ENCODE data around the gene AQP7. TPM values are rescaled to one million over a fixed set of nuclear protein-coding genes. Genes with fewer than 3 reads are reported as not detected.
A peak's percentile ranks its signal among the peaks of the same experiment; 100 is the strongest.
"Not testable (repeated sequence)": the region's sequence is repeated elsewhere in the genome, so short reads cannot be mapped to it uniquely, and the experiment has no call there.

AQP7 gene
- polyA plus RNA-seq, 3 donors from 2014 or later, result not detected

DNA sequence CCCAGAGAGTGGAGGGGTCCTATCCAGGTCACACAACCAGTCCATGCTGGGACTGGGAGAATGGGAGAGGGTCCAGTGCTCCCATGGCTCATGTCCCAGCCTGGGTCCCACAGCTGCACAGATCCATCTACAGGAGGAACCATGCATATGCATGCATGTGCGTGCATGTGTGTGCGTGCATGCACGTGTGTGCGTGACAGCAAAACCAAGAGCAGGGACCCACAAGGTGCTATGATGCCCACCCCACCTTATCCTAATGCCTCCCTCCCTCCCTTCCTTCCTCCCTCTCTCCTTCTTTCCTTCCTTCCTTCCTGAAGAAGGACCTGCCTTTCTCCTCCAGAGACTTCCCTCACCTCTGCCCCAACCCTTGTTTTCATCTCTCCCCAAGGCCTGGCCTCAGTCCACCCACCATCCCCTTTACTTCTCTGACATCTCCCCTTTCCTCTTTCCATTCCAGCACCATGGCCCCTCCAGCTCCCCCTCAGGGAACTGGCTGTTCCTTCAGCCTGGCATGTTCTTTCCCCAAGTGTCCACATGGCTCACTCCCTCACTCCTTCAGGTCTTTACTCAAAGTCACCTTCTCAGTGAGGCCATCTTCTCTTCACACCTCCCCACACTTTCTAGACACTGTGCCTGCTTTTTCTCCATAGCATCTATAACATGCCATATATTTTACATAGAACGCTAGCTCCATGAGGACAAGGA, 21.8 kb downstream of the AQP7 start:
- no peaks in the 10 kb centered on the region for H3K9me3 Mint-ChIP-seq
- no peaks in the 10 kb centered on the region for H3K4me1 Mint-ChIP-seq
- H3K36me3 Mint-ChIP-seq, result no peaks in the 10 kb centered on the region
- no peak for DNase-seq
- peaks cover 0 to 4% (median 4%) of the 10 kb centered on the region in 3 donors for H3K27me3 Mint-ChIP-seq (ENCODE audit: low read depth in 3 of 3)
- no peak overlapping the region for H3K4me3 Mint-ChIP-seq
- H3K27ac Mint-ChIP-seq, result no peak overlapping the region

DNA sequence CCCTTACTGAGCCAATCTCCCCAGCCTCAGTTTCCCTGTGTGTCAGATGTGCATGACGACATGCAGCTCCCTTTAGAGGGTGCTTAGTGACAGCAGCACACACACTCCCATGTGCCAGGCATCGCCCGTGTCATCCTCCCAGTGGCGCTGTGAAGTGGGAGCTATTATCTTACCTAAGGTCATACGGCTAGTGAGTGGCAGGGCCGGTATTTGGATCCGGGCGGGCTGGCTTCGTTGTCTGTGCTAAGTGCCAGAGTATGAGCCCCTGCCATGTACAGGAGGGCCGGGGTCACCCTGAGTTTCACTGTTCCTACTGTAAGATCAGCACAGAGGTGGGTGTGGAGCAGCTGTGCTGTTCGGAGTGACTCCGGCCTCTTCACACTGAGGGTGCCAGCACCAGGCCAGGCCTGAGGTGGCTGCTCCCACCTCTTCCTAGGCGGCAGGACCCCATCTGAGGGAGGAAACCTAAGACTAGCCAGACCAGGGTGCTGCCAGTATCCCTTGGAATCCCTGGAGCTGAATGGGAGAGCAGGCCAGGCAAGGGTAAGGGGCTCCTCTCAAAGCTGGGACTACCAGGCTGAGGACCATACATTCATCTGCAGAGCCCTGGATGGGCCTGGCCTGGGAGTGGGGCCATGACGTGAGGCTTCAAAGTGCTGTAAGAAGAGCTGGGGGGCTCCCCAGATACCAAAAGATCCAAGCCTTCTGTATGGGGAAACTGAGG, 22.5 kb downstream of the AQP7 start:
- Mint-ChIP-seq H3K4me3 (no peak overlapping the region), H3K27ac (peak overlapping the region in 1 of 6 donors; percentile 18), H3K4me1 (peaks cover 5 to 7% of the 10 kb centered on the region in 2 donors), H3K36me3 (no peaks in the 10 kb centered on the region), H3K9me3 (no peaks in the 10 kb centered on the region), H3K27me3 (ENCODE audit: low read depth in 3 of 3) (peaks cover 0 to 4% (median 4%) of the 10 kb centered on the region in 3 donors)
- DNase-seq, result no peak

- H3K4me1 Mint-ChIP-seq, result peaks cover 6 to 9% of the 10 kb centered on the region in 2 donors
- H3K4me3 Mint-ChIP-seq, result no peak overlapping the region
- peaks cover 0 to 4% (median 4%) of the 10 kb centered on the region in 3 donors for H3K27me3 Mint-ChIP-seq (ENCODE audit: low read depth in 3 of 3)
- no peak for DNase-seq
- no peak overlapping the region for H3K27ac Mint-ChIP-seq
- H3K9me3 Mint-ChIP-seq, result no peaks in the 10 kb centered on the region
- no peaks in the 10 kb centered on the region for H3K36me3 Mint-ChIP-seq
Measured at GRCh38 chr9:33378121-33378795, 24.1 kb downstream of the AQP7 start.

GRCh38 chr9:33377089-33377715, 25.2 kb downstream of the AQP7 start:
- H3K36me3 Mint-ChIP-seq, result peaks cover 0 to 4% (median 0%) of the 10 kb centered on the region in 3 donors
- H3K4me3 Mint-ChIP-seq, result no peak overlapping the region
- DNase-seq, result no peak
- peaks cover 0 to 4% (median 2%) of the 10 kb centered on the region in 3 donors for H3K27me3 Mint-ChIP-seq (ENCODE audit: low read depth in 3 of 3)
- peak overlapping the region in 2 of 6 donors; percentile 60 to 65 for H3K27ac Mint-ChIP-seq
- no peaks in the 10 kb centered on the region for H3K9me3 Mint-ChIP-seq
- peaks cover 6 to 9% of the 10 kb centered on the region in 2 donors for H3K4me1 Mint-ChIP-seq

- Mint-ChIP-seq H3K9me3 (no peaks in the 10 kb centered on the region), H3K36me3 (peaks cover under 1 to 13% (median 6%) of the 10 kb centered on the region in 3 donors), H3K4me3 (no peak overlapping the region), H3K27ac (no peak overlapping the region), H3K27me3 (ENCODE audit: low read depth in 3 of 3) (peaks cover 0 to 4% (median 2%) of the 10 kb centered on the region in 3 donors), H3K4me1 (peaks cover 6 to 9% of the 10 kb centered on the region in 2 donors)
- no peak for DNase-seq
Measured at GRCh38 chr9:33375841-33376321, 26.5 kb downstream of the AQP7 start.

- DNase-seq, result no peak
- Mint-ChIP-seq H3K4me1 (peaks cover 6 to 9% of the 10 kb centered on the region in 2 donors), H3K27me3 (ENCODE audit: low read depth in 3 of 3) (peaks cover 0 to 4% (median 2%) of the 10 kb centered on the region in 3 donors), H3K27ac (peak overlapping the region in 1 of 6 donors; percentile 35), H3K36me3 (peaks cover 3 to 19% (median 6%) of the 10 kb centered on the region in 3 donors), H3K9me3 (no peaks in the 10 kb centered on the region), H3K4me3 (peak overlapping the region in 4 of 5 donors; percentile 15 to 60 (median 42))
Measured at GRCh38 chr9:33375238-33375840, 27.0 kb downstream of the AQP7 start.

DNA sequence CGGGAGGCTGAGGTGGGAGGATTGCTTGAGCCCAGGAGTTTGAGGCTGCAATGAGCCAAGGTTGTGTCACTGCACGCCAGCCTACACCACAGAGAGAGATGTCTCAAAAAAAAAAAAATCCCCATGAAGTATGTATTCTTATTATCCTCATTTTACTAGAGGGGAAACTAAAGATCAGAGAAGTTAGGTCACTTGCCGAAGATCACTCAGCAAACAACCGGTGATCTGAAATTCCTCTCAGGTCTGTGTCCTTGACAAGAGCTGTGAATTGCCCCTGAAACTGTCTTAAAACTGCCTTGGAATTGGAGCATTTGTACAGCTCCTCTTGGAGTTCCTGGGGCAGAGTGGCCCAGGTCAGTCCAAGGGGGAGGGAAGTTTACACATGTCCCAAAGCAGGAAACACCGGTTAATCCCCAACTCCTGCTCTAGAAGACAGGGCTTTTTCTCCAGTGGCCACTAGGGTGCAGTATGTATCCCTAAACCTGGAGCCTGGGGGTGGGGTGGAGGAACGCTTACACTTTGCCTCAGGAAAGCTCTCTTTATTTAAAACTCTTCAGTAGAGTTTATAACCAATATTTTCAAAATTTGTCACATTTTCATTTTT, 27.6 kb downstream of the AQP7 start:
- H3K4me3 Mint-ChIP-seq, result peak overlapping the region in 4 of 5 donors; percentile 15 to 60 (median 42)
- no peak overlapping the region for H3K27ac Mint-ChIP-seq

DNA sequence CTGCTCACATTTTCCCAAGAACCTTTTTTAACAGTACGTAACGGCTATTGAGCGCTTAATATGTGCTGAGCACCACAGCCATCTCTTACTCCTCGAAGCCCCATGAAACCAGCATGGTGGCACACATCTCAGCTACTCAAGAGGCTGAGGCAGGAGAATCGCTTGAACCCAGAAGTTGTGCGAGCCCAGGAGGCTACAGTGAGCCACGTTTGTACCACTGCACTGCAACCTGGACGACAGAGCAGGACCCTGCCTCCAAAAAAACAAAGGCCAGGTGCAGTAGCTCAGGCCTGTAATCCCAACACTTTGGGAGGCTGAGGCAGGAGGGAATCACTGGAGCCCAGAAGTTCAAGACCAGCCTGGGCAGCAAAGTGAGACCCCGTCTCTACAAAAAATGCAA, 28.2 kb downstream of the AQP7 start:
- Mint-ChIP-seq H3K9me3 (no peaks in the 10 kb centered on the region), H3K27me3 (ENCODE audit: low read depth in 3 of 3) (peaks cover 0 to 2% (median 0%) of the 10 kb centered on the region in 3 donors), H3K4me1 (peaks cover 6 to 9% of the 10 kb centered on the region in 2 donors), H3K4me3 (no peak overlapping the region), H3K36me3 (peaks cover 9 to 30% (median 15%) of the 10 kb centered on the region in 3 donors), H3K27ac (no peak overlapping the region)
- no peak for DNase-seq

More for the DNA sequence above, 27.6 kb downstream of the AQP7 start:
- DNase-seq, result peak; percentile 44 to 52 (median 50)
- Mint-ChIP-seq H3K36me3 (peaks cover 8 to 25% (median 11%) of the 10 kb centered on the region in 3 donors), H3K9me3 (no peaks in the 10 kb centered on the region), H3K27me3 (ENCODE audit: low read depth in 3 of 3) (peaks cover 0 to 2% (median 2%) of the 10 kb centered on the region in 3 donors), H3K4me1 (peaks cover 6 to 9% of the 10 kb centered on the region in 2 donors)

DNA sequence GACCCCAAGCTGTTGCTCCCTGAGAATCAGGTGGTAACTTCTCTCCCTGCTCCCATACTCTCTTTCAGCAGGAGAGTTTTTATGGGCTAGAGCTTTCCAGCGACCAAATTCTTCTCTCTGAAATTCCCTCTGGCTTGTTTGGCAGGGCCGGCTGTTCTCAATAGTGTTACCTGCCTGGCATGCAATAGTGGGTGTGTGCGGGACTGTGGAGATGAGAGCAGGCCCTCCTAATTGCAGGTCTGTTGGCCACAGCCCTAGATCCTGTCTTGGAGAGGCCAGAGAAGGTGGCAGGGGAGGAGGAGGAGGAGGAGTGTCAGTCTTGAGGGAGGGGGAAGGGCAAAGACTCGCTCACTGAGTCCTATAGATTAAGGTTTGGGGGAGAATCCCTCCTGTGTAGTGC, 29.5 kb downstream of the AQP7 start:
- Mint-ChIP-seq H3K36me3 (peaks cover 14 to 37% (median 15%) of the 10 kb centered on the region in 3 donors), H3K4me3 (no peak overlapping the region), H3K9me3 (no peaks in the 10 kb centered on the region), H3K27me3 (ENCODE audit: low read depth in 3 of 3) (peaks cover 0 to 2% (median 0%) of the 10 kb centered on the region in 3 donors), H3K27ac (peak overlapping the region in 1 of 6 donors; percentile 82), H3K4me1 (peaks cover 6 to 9% of the 10 kb centered on the region in 2 donors)
- no peak for DNase-seq

DNA sequence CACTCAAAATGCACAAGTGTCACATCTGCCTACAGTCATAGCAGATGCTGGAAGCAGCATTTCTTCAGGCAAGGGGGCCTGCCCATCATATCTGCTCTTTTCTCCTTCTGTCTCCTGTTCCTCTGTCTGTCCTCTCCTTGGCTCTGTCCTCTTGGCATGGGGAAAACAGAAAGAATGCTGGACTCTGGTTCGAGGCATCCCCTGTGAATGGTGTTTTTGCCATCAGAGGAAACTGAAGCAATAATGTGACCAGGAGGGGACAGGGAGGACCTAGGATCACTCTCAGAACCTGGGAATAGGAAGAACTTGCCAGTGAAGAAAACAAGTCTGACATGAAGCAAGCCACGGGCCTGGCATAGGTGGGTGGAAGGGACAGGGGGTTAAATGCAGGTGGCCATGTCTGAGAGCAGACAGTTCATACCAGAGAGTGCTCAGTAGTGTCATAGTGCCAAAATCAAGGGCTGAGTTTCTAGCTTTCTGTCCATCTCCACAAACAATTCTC, 35.3 kb downstream of the AQP7 start:
- Mint-ChIP-seq H3K9me3 (no peaks in the 10 kb centered on the region), H3K27ac (peak overlapping the region in 1 of 6 donors; percentile 67), H3K27me3 (ENCODE audit: low read depth in 3 of 3) (peaks cover 0 to 2% (median 1%) of the 10 kb centered on the region in 3 donors), H3K4me3 (no peak overlapping the region), H3K4me1 (no peaks in the 10 kb centered on the region), H3K36me3 (peaks cover 31 to 70% (median 33%) of the 10 kb centered on the region in 3 donors)
- DNase-seq, result no peak

GRCh38 chr9:33364814-33365213, 37.6 kb downstream of the AQP7 start:
- H3K27ac Mint-ChIP-seq; H3K4me1 Mint-ChIP-seq; H3K27me3 Mint-ChIP-seq (ENCODE audit: low read depth in 3 of 3); DNase-seq; H3K9me3 Mint-ChIP-seq; H3K4me3 Mint-ChIP-seq: not testable (repeated sequence)
- H3K36me3 Mint-ChIP-seq, result peaks cover 24 to 61% (median 27%) of the 10 kb centered on the region in 3 donors

GRCh38 chr9:33364127-33364526, 38.2 kb downstream of the AQP7 start:
- Mint-ChIP-seq H3K27me3 (ENCODE audit: low read depth in 3 of 3) (peaks cover 0 to 2% (median 1%) of the 10 kb centered on the region in 3 donors), H3K4me1 (no peaks in the 10 kb centered on the region), H3K4me3 (no peak overlapping the region), H3K36me3 (peaks cover 22 to 54% (median 22%) of the 10 kb centered on the region in 3 donors), H3K9me3 (no peaks in the 10 kb centered on the region), H3K27ac (peak overlapping the region in 1 of 6 donors; percentile 13)
- no peak for DNase-seq

Data from immature natural killer cell (primary cell).